Cardiac fibroblast (primary cell): ENCODE results near the gene MOGAT2.

Experiments used
- DNase-seq, 2 donors: peaks; one replicate each; pipeline versions ENCODE4 v3.0.0 to v3.0.0-alpha.2; 2010; ENCODE audit warnings: low read depth in 2 of 2
- H3K4me3 ChIP-seq, 2 donors: replicated peaks in 1 of 2; 1 replicate in 1 of 2; 2 replicates in 1 of 2; pipeline ENCODE4 v1.5.1; 2011; ENCODE audit warnings: low read depth in 2 of 2, low read length in 2 of 2, mild to moderate bottlenecking in 2 of 2, moderate library complexity in 1 of 2
- CTCF ChIP-seq: IDR thresholded peaks from one replicate; pipeline ENCODE4 v1.5.1; 2011; ENCODE audit warnings: low read depth, mild to moderate bottlenecking, low read length, inconsistent platforms

MOGAT2 gene

GRCh38 chr11:75760243-75760642 lies 42.6 kb downstream of the MOGAT2 start:
- no peak overlapping the region for H3K4me3 ChIP-seq
- DNase-seq: no peak

GRCh38 chr11:75760710-75761493 lies 43.3 kb downstream of the MOGAT2 start:
- peak; percentile 46 to 84 for DNase-seq
- TF ChIP-seq CTCF: no peak

More at GRCh38 chr11:75760243-75760642, 42.6 kb downstream of the MOGAT2 start:
- TF ChIP-seq CTCF: no peak

GRCh38 chr11:75762158-75762557 lies 44.5 kb downstream of the MOGAT2 start:
- no peak overlapping the region for H3K4me3 ChIP-seq
- no peak for TF ChIP-seq CTCF
- DNase-seq: no peak

More at GRCh38 chr11:75760710-75761493, 43.3 kb downstream of the MOGAT2 start:
- H3K4me3 ChIP-seq: no peak overlapping the region

- TF ChIP-seq CTCF: no peak
- no peak overlapping the region for H3K4me3 ChIP-seq
- peak; percentile 69 to 80 for DNase-seq
Measured at GRCh38 chr11:75762885-75763284, 45.2 kb downstream of the MOGAT2 start.

GRCh38 chr11:75763846-75764245 lies 46.2 kb downstream of the MOGAT2 start:
- TF ChIP-seq CTCF: no peak
- no peak overlapping the region for H3K4me3 ChIP-seq
- no peak for DNase-seq

- DNase-seq: no peak
- no peak for TF ChIP-seq CTCF
- H3K4me3 ChIP-seq: no peak overlapping the region
Measured at GRCh38 chr11:75765116-75765515, 47.5 kb downstream of the MOGAT2 start.
